Stimulated activated CD4-positive, alpha-beta T cell treated with anti-CD3 and anti-CD28 coated beads, Interleukin-15, amount 100 ng/mL, for 24 hours (primary cell): ENCODE results near the gene ATXN2.
"Not testable (repeated sequence)": the region's sequence is repeated elsewhere in the genome, so short reads cannot be mapped to it uniquely, and the experiment has no call there.

Experiments
- DNase-seq: peaks from one replicate; pipeline ENCODE4 v3.0.0-alpha.2; 2020

The ATXN2 gene

GRCh38 chr12:111600205-111600642, 1.1 kb upstream of the ATXN2 start:
- DNase-seq = no peak

GRCh38 chr12:111599453-111600204, 514 bp upstream of the ATXN2 start:
- peak; percentile 93 for DNase-seq

- peak; percentile 58 for DNase-seq
Observed at GRCh38 chr12:111597831-111598636, 1.1 kb downstream of the ATXN2 start.

- DNase-seq = peak; percentile 44
Observed at GRCh38 chr12:111596985-111597830, 1.9 kb downstream of the ATXN2 start.

- DNase-seq = not testable (repeated sequence)
Observed at GRCh38 chr12:111595341-111595835, 3.7 kb downstream of the ATXN2 start.

- not testable (repeated sequence) for DNase-seq
Observed at GRCh38 chr12:111591399-111592010, 7.6 kb downstream of the ATXN2 start.

GRCh38 chr12:111590552-111590951, 8.6 kb downstream of the ATXN2 start:
- DNase-seq = no peak

- DNase-seq = no peak
Observed at GRCh38 chr12:111589601-111590000, 9.5 kb downstream of the ATXN2 start.

GRCh38 chr12:111588010-111588409, 11.1 kb downstream of the ATXN2 start:
- no peak for DNase-seq

GRCh38 chr12:111586986-111587385, 12.1 kb downstream of the ATXN2 start:
- no peak for DNase-seq

GRCh38 chr12:111585690-111586089, 13.4 kb downstream of the ATXN2 start:
- no peak for DNase-seq

GRCh38 chr12:111584959-111585358, 14.2 kb downstream of the ATXN2 start:
- DNase-seq = no peak

- DNase-seq = not testable (repeated sequence)
Observed at GRCh38 chr12:111583506-111583905, 15.6 kb downstream of the ATXN2 start.

GRCh38 chr12:111582133-111582747, 16.9 kb downstream of the ATXN2 start:
- no peak for DNase-seq

GRCh38 chr12:111581434-111582132, 17.5 kb downstream of the ATXN2 start:
- no peak for DNase-seq

- DNase-seq = no peak
Observed at GRCh38 chr12:111580737-111581136, 18.4 kb downstream of the ATXN2 start.

- no peak for DNase-seq
Observed at GRCh38 chr12:111580119-111580425, 19.0 kb downstream of the ATXN2 start.

- no peak for DNase-seq
Observed at GRCh38 chr12:111578971-111579340, 20.2 kb downstream of the ATXN2 start.

GRCh38 chr12:111578276-111578970, 20.7 kb downstream of the ATXN2 start:
- no peak for DNase-seq

- DNase-seq = no peak
Observed at GRCh38 chr12:111574797-111575443, 24.2 kb downstream of the ATXN2 start.
